ENCODE results near the gene NRF1. TPM values are rescaled to one million over a fixed set of nuclear protein-coding genes. Genes with fewer than 3 reads are reported as not detected.

NRF1 gene
- total and polyA plus RNA-seq, 2 of the 8 experiments (the other 6 are each of a cell fraction or from before 2014, with no cell fraction given), result 18.2 to 21.4 TPM

DNA sequence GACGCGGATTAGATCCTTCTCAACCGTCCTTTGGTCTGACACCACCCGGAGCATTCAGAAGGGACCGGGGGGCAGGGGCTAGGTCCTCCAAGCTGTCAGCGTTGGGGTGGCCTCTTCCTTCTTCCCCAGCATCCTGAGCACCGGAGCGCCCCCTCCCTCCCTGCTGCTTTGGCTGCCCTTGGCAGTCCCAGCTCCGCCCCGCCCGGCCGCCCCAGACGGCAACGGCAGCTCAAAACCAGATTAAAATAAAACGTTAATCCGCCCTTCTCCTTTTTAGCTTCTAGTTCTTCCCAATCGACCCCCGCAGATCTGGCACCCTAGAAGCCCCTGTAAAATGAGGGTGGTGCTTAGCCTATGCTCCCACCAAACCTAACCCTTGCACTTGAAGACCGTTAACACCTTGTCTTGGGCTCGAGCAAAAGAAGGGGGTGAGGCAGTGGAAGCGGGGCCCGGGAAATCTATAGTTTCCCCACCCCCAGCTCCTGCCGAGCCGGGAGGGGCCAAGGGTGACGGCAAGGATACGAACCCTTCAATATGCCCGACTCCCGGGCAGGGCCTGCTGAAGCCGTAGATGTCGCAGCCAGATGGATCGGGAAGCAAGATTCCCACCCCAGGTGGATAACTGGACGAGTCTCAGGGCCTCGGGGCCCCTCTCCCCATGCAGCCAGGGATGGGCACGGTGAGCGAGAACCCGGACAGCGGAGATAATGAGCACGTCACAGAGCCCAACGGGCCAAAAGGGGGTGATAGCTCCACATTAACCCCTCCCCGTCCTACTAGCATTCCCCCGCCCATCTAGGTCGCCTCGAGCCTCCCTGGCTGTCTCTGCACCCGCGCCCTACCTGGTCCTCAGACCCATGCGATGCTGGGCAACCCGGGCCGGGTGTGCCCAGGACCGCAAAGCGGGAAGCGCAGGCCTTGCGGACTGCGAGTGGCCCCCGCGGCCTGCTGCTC lies 169.7 kb downstream of the NRF1 start:
- no peak overlapping the region for H4K91ac ChIP-seq (replicated peaks; ENCODE audit: insufficient read length, low read length)
- H3K14ac ChIP-seq (ENCODE audit: insufficient read length), result no peak overlapping the region
- peaks cover 29% of the 10 kb centered on the region for H3K23me2 ChIP-seq (ENCODE audit: low read depth, low read length)
- 1% methylated on average over 37 of the region's 55 CpGs; no CpG with 5 or more reads in 1 of the 2 experiments for WGBS, 2 experiments (ENCODE audit: extremely low coverage in 1 of 2, insufficient coverage in 1 of 2, insufficient read length in 1 of 2, insufficient replicate concordance in 2 of 2, low coverage in 1 of 2, low lambda C conversion rate in 2 of 2, missing lambda C conversion rate in 1 of 2)
- H2BK15ac ChIP-seq (ENCODE audit: low read length), result no peak overlapping the region
- H3K27ac ChIP-seq (ENCODE audit: low read depth, low read length), result no peak overlapping the region
- H3K4me2 ChIP-seq (ENCODE audit: insufficient read depth in 1 of 2, low read depth in 2 of 2, low read length in 2 of 2), result peak overlapping the region; percentile 82 to 99
- peaks cover 63 to 80% (median 79%) of the 10 kb centered on the region in 4 experiments for H3K27me3 ChIP-seq (replicated peaks in 1 of 4; ENCODE audit: control insufficient read depth in 3 of 4, extremely low read depth in 1 of 4, insufficient read depth in 3 of 4, low read length in 3 of 4)
- peaks cover 3% of the 10 kb centered on the region; the same call in 1 of the 2 replicates for H3K79me1 ChIP-seq (ENCODE audit: low read depth, low read length)
- peak overlapping the region; percentile 78 for H3K18ac ChIP-seq (ENCODE audit: extremely low read depth, low read length)
- no peaks in the 10 kb centered on the region; a peak in 1 of 4 replicates for H3K79me2 ChIP-seq (ENCODE audit: control insufficient read depth in 1 of 2, insufficient read depth in 2 of 2, low read length in 2 of 2)
- no peak overlapping the region for H4K5ac ChIP-seq (ENCODE audit: insufficient read length, low read depth, low read length)
- peak overlapping the region; percentile 43; the same call in 1 of the 2 replicates for H2BK12ac ChIP-seq (ENCODE audit: low read depth, low read length)
- DNase-seq (ENCODE audit: low read depth in 1 of 2, low spot score in 2 of 2), result peak in 1 of 2 experiments; percentile 87
- H3K4me1 ChIP-seq (replicated peaks in 1 of 4; ENCODE audit: control insufficient read depth in 3 of 4, insufficient read depth in 4 of 4, low read length in 3 of 4), result peaks cover 7 to 55% (median 40%) of the 10 kb centered on the region in 4 experiments
- no peaks in the 10 kb centered on the region for H3K9me3 ChIP-seq (ENCODE audit: insufficient read depth in 2 of 2, low read depth in 1 of 2, low read length in 1 of 2)
- 0 out of 2 replicates have a peak overlapping the region, but pooled peaks have one; percentile 23 for H2BK20ac ChIP-seq (ENCODE audit: low read length)
- FAIRE-seq, result no peak
- no peak overlapping the region for H3K23ac ChIP-seq (ENCODE audit: insufficient read length)
- H3K4me3 ChIP-seq (ENCODE audit: extremely low read depth in 1 of 4, insufficient read depth in 2 of 4, low read depth in 3 of 4, low read length in 4 of 4), result peak overlapping the region; percentile 55 to 76 (median 61)
- no peak overlapping the region for H3K9ac ChIP-seq (replicated peaks in 1 of 4; ENCODE audit: extremely low read depth in 1 of 4, low read depth in 3 of 4, low read length in 3 of 4)
- no peak overlapping the region for H4K8ac ChIP-seq (ENCODE audit: extremely low read depth, insufficient read depth, low read length)
- H4K20me1 ChIP-seq (replicated peaks in 1 of 2; ENCODE audit: control insufficient read depth in 1 of 2, insufficient read depth in 2 of 2, low read length in 2 of 2), result peaks cover 24 to 28% of the 10 kb centered on the region in 2 experiments
- no peak overlapping the region for H3K4ac ChIP-seq (replicated peaks; ENCODE audit: insufficient read length, low read depth, low read length)
- H2AFZ ChIP-seq (ENCODE audit: low read length), result no peak overlapping the region
- H3K36me3 ChIP-seq (ENCODE audit: control insufficient read depth in 2 of 4, insufficient read depth in 4 of 4, low read length in 3 of 4), result peaks cover 0 to 8% (median 0%) of the 10 kb centered on the region in 4 experiments; a peak in 2 of 8 replicates
- peak overlapping the region; percentile 8; the same call in 1 of the 2 replicates for H2BK5ac ChIP-seq (ENCODE audit: low read depth, low read length)
- POLR2A ChIA-PET (ENCODE audit: partially characterized antibody), result interaction anchor here (0.8 to 5.9 kb wide), 17 partner anchors 8 to 174 kb away, joined by 3 to 33 read pairs (median 4); partner anchors contain the start of gene NRF1
- H2BK120ac ChIP-seq (replicated peaks; ENCODE audit: low read depth, low read length), result no peak overlapping the region
- H3K56ac ChIP-seq (replicated peaks; ENCODE audit: insufficient read length, low read depth, low read length), result no peak overlapping the region
- no peak overlapping the region for H2AK5ac ChIP-seq (ENCODE audit: low read depth, low read length)
- CTCF ChIA-PET (ENCODE audit: partially characterized antibody), result interaction anchor here (0.6 to 2.6 kb wide), 11 partner anchors 8 to 348 kb away, joined by 3 to 10 read pairs (median 4); no protein-coding TSS in a partner anchor
- TF ChIP-seq HDAC2 (IDR thresholded peaks at IDR 0.05; ENCODE audit: borderline replicate concordance in 1 of 2, low read depth in 2 of 2, low read length in 2 of 2), result 0 out of 4 replicates have a peak, but pooled peaks of 1 of the 2 experiments have one; percentile 2
- 0 out of 2 replicates have a peak, but pooled peaks have one; percentile 2 for TF ChIP-seq JUND (IDR thresholded peaks at IDR 0.05; ENCODE audit: low read length)
- TF ChIP-seq RNF2 (IDR thresholded peaks at IDR 0.05; ENCODE audit: borderline replicate concordance, low read depth, low read length, missing control alignments, poor library complexity, severe bottlenecking), result peak; percentile 16
- TF ChIP-seq TBP (IDR thresholded peaks at IDR 0.05; ENCODE audit: low read depth, low read length), result 0 out of 2 replicates have a peak, but pooled peaks have one; percentile 56
- TF ChIP-seq SP4 (IDR thresholded peaks at IDR 0.05; ENCODE audit: low read length), result no peak
- TF ChIP-seq SAP30 (IDR thresholded peaks at IDR 0.05; ENCODE audit: insufficient read depth, insufficient replicate concordance, low read length), result no peak
- 0 out of 2 replicates have a peak, but pooled peaks have one; percentile 6 for TF ChIP-seq KDM1A (IDR thresholded peaks at IDR 0.05; ENCODE audit: borderline replicate concordance, low read length)
- peak in 1 of 2 experiments; percentile 38; a peak in 1 of 3 replicates for TF ChIP-seq POLR2A (IDR thresholded peaks at IDR 0.05; ENCODE audit: control extremely low read depth in 1 of 2, low read depth in 2 of 2, low read length in 2 of 2)
- TF ChIP-seq SIN3A (conservative IDR thresholded peaks at IDR 0.05 in 1 of 2, IDR thresholded peaks at IDR 0.05 in 1 of 2; ENCODE audit: low read depth in 1 of 2, low read length in 2 of 2), result 0 out of 4 replicates have a peak, but pooled peaks of 1 of the 2 experiments have one; percentile 10
